ENCODE data around the gene E2F3.

DNA sequence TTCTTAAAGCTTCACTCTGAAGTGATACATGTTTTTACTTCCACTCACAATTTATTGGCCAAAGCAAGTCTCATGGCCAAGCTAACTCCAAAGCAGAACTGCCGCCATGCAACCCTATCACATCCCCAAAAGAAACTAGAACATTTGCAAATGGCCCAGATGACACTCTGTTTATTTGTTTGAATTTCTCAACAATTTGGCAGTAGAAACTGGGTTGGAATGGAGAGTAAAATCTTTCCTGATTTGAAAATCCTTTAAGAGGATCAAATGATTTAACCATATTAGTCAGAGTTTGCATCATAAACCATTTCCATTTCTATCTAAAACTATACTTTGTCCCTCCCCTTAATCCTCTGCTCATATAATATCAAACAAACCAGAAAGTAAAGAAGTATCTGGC, 39.1 kb upstream of the E2F3 start:
- TF ChIP-seq, protein P1, sequence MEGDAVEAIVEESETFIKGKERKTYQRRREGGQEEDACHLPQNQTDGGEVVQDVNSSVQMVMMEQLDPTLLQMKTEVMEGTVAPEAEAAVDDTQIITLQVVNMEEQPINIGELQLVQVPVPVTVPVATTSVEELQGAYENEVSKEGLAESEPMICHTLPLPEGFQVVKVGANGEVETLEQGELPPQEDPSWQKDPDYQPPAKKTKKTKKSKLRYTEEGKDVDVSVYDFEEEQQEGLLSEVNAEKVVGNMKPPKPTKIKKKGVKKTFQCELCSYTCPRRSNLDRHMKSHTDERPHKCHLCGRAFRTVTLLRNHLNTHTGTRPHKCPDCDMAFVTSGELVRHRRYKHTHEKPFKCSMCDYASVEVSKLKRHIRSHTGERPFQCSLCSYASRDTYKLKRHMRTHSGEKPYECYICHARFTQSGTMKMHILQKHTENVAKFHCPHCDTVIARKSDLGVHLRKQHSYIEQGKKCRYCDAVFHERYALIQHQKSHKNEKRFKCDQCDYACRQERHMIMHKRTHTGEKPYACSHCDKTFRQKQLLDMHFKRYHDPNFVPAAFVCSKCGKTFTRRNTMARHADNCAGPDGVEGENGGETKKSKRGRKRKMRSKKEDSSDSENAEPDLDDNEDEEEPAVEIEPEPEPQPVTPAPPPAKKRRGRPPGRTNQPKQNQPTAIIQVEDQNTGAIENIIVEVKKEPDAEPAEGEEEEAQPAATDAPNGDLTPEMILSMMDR (IDR thresholded peaks at IDR 0.05): no peak
- TF ChIP-seq POLR2AphosphoS5 (IDR thresholded peaks at IDR 0.05): no peak
- TF ChIP-seq POLR2A (IDR thresholded peaks at IDR 0.05): no peak
- no peak for TF ChIP-seq EP300 (IDR thresholded peaks at IDR 0.05)

Measured in upper lobe of left lung (tissue), 4 donors.